Cardiac muscle cell (in vitro differentiated cells and primary cell): ENCODE measurements around the gene UNC5B. TPM values are rescaled to one million over a fixed set of nuclear protein-coding genes. Genes with fewer than 3 reads are reported as not detected.
"Not testable (repeated sequence)": the region's sequence is repeated elsewhere in the genome, so short reads cannot be mapped to it uniquely, and the experiment has no call there.

Experiments
- DNase-seq, 2 donors: peaks; one replicate each; pipeline versions ENCODE4 v3.0.0 to v3.0.0-alpha.2; 2010 to 2017; ENCODE audit warnings: low read depth in 1 of 2, low spot score in 1 of 2
- H3K27ac ChIP-seq: fragments of 200-600 bp; sonication (generic); 2 replicates; pipeline ENCODE4 v1.5.1; 2016
- H3K27me3 ChIP-seq: fragments of 200-600 bp; sonication (generic); 2 replicates; pipeline ENCODE4 v1.6.0; 2016; ENCODE audit warnings: control low read depth
- H3K36me3 ChIP-seq: fragments of 200-600 bp; sonication (generic); 2 replicates; pipeline ENCODE4 v1.5.1; 2016; ENCODE audit warnings: control low read depth
- H3K4me1 ChIP-seq: fragments of 200-600 bp; sonication (generic); 2 replicates; pipeline ENCODE4 v1.8.1; 2017; ENCODE audit warnings: low read depth, mild to moderate bottlenecking, mixed run types
- H3K4me3 ChIP-seq: fragments of 200-600 bp; sonication (generic); 2 replicates; pipeline ENCODE4 v1.5.1; 2016; ENCODE audit warnings: mild to moderate bottlenecking
- H3K9me3 ChIP-seq: fragments of 200-600 bp; sonication (generic); 2 replicates; pipeline ENCODE4 v1.5.1; 2017; ENCODE audit warnings: low read depth, mild to moderate bottlenecking, control low read depth
- CTCF ChIP-seq: IDR thresholded peaks from 2 replicates; pipeline ENCODE4 v1.5.1; 2012; ENCODE audit warnings: low read depth, mild to moderate bottlenecking, low read length
- polyA plus RNA-seq: library from polyadenylated mRNA; unstranded; fragments of >200 nt; fragmentation: Nextera tagmentation; extraction: Ambion mirVana; gene quantifications from 2 replicates; pipeline ENCODE4 v1.2.1, GENCODE V29; 2016
- total RNA-seq: library from RNA; depleted of rRNA; stranded (reverse); fragments of >200 nt; gene quantifications from 2 replicates; pipeline ENCODE4 v1.2.3, GENCODE V29; 2016

UNC5B gene
- total and polyA plus RNA-seq, 2 experiments from 2014 or later = 73.3 to 172 TPM

- Histone ChIP-seq H3K9me3 (no peaks in the 10 kb centered on the region), H3K27ac (peak overlapping the region; percentile 12), H3K27me3 (no peaks in the 10 kb centered on the region), H3K4me1 (peaks cover 23% of the 10 kb centered on the region), H3K4me3 (no peak overlapping the region), H3K36me3 (peaks cover 4% of the 10 kb centered on the region)
- TF ChIP-seq CTCF = no peak
- DNase-seq = no peak
These were observed 59.3 kb downstream of the UNC5B start for GRCh38 chr10:71271662-71272055.

GRCh38 chr10:71272056-71272771 lies 59.8 kb downstream of the UNC5B start:
- TF ChIP-seq CTCF = no peak
- H3K4me1 ChIP-seq = peaks cover 22% of the 10 kb centered on the region
- H3K9me3 ChIP-seq = no peaks in the 10 kb centered on the region
- no peak overlapping the region for H3K4me3 ChIP-seq
- no peaks in the 10 kb centered on the region for H3K27me3 ChIP-seq
- peak overlapping the region; percentile 12 for H3K27ac ChIP-seq
- peak in 1 of 2 donors; percentile 83 for DNase-seq
- peaks cover 4% of the 10 kb centered on the region for H3K36me3 ChIP-seq

GRCh38 chr10:71272974-71273373 lies 60.6 kb downstream of the UNC5B start:
- Histone ChIP-seq H3K4me1 (peaks cover 22% of the 10 kb centered on the region), H3K27ac (peak overlapping the region; percentile 10)
- H3K4me3 ChIP-seq, DNase-seq, H3K9me3 ChIP-seq, H3K36me3 ChIP-seq, H3K27me3 ChIP-seq: not testable (repeated sequence)

- Histone ChIP-seq H3K36me3 (peaks cover 4% of the 10 kb centered on the region), H3K4me1 (peaks cover 21% of the 10 kb centered on the region), H3K4me3 (no peak overlapping the region), H3K9me3 (no peaks in the 10 kb centered on the region), H3K27me3 (no peaks in the 10 kb centered on the region), H3K27ac (peak overlapping the region; percentile 10)
- TF ChIP-seq CTCF = no peak
- no peak for DNase-seq
These were observed 61.1 kb downstream of the UNC5B start for GRCh38 chr10:71273506-71273905.

- no peak for DNase-seq
- Histone ChIP-seq H3K9me3 (no peaks in the 10 kb centered on the region), H3K4me3 (no peak overlapping the region), H3K36me3 (peaks cover 9% of the 10 kb centered on the region), H3K27ac (no peak overlapping the region), H3K27me3 (no peaks in the 10 kb centered on the region), H3K4me1 (peaks cover 10% of the 10 kb centered on the region)
- TF ChIP-seq CTCF = no peak
These were observed 62.8 kb downstream of the UNC5B start for GRCh38 chr10:71274901-71275796.

- no peak for TF ChIP-seq CTCF
- Histone ChIP-seq H3K4me1 (peaks cover 4% of the 10 kb centered on the region), H3K9me3 (no peaks in the 10 kb centered on the region), H3K36me3 (peaks cover 17% of the 10 kb centered on the region), H3K27me3 (no peaks in the 10 kb centered on the region), H3K27ac (no peak overlapping the region), H3K4me3 (no peak overlapping the region)
- DNase-seq = no peak
These were observed 64.5 kb downstream of the UNC5B start for GRCh38 chr10:71276873-71277272.
